GM19025 (cell line): ENCODE measurements around the gene MAD1L1.

Source experiments
- ATAC-seq: cut with Tn5 transposase; IDR thresholded peaks from one replicate; pipeline ENCODE4 v1.9.1; 2021; ENCODE audit warnings: mild to moderate bottlenecking, low read depth, moderate library complexity; ENCODE audit not compliant: unreplicated experiment

The MAD1L1 gene

GRCh38 chr7:2182461-2182860 lies 50.3 kb downstream of the MAD1L1 start:
- no peak for ATAC-seq

GRCh38 chr7:2181077-2181854 lies 51.5 kb downstream of the MAD1L1 start:
- ATAC-seq: no peak

GRCh38 chr7:2180081-2180480 lies 52.7 kb downstream of the MAD1L1 start:
- ATAC-seq: no peak

GRCh38 chr7:2175514-2175913 lies 57.2 kb downstream of the MAD1L1 start:
- ATAC-seq: no peak

GRCh38 chr7:2175091-2175490 lies 57.7 kb downstream of the MAD1L1 start:
- ATAC-seq: no peak

GRCh38 chr7:2173189-2173827 lies 59.4 kb downstream of the MAD1L1 start:
- no peak for ATAC-seq

- ATAC-seq: no peak
These were observed 60.2 kb downstream of the MAD1L1 start for GRCh38 chr7:2172311-2173188.

- ATAC-seq: no peak
These were observed 60.9 kb downstream of the MAD1L1 start for GRCh38 chr7:2171855-2172254.

GRCh38 chr7:2170576-2171521 lies 61.9 kb downstream of the MAD1L1 start:
- no peak for ATAC-seq

GRCh38 chr7:2169923-2170575 lies 62.7 kb downstream of the MAD1L1 start:
- no peak for ATAC-seq

- ATAC-seq: no peak
These were observed 64.0 kb downstream of the MAD1L1 start for GRCh38 chr7:2168615-2169311.

GRCh38 chr7:2166625-2167280 lies 66.0 kb downstream of the MAD1L1 start:
- no peak for ATAC-seq

GRCh38 chr7:2165610-2166594 lies 66.8 kb downstream of the MAD1L1 start:
- ATAC-seq: peak; percentile 84

GRCh38 chr7:2165239-2165609 lies 67.5 kb downstream of the MAD1L1 start:
- ATAC-seq: no peak

GRCh38 chr7:2164646-2165045 lies 68.1 kb downstream of the MAD1L1 start:
- no peak for ATAC-seq

- ATAC-seq: no peak
These were observed 68.9 kb downstream of the MAD1L1 start for GRCh38 chr7:2163600-2164555.
